OCI-LY3 (cell line): ENCODE results near the gene HYAL2.
"Not testable (repeated sequence)": the region's sequence is repeated elsewhere in the genome, so short reads cannot be mapped to it uniquely, and the experiment has no call there.

Experiments
- EZH2phosphoT487 ChIP-seq: fragments of 200-600 bp; shearing (Covaris generic); IDR thresholded peaks from 2 replicates; pipeline ENCODE4 v1.6.1; 2018; ENCODE audit warnings: antibody characterized with exemption, mixed run types, low read depth
- TF ChIP-seq, protein P1 (sequence below): fragments of 200-600, 300-600 bp; sonication (generic); IDR thresholded peaks from 2 replicates; pipeline ENCODE4 v1.5.1; 2014; ENCODE audit warnings: antibody characterized with exemption, low read length, low read depth

DNA sequence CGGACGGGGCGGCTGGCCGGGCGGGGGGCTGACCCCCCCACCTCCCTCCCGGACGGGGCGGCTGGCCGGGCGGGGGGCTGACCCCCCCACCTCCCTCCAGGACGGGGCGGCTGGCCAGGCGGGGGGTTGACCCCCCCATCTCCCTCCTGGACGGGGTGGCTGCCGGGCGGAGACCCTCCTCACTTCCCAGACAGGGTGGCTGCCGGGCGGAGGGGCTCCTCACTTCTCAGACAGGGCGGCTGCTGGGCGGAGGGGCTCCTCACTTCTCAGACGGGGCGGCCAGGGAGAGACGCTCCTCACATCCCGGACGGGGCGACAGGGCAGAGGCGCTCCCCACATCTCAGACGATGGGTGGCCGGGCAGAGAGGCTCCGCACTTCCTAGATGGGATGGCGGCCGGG lies 10.5 kb downstream of the HYAL2 start:
- TF ChIP-seq, protein P1, sequence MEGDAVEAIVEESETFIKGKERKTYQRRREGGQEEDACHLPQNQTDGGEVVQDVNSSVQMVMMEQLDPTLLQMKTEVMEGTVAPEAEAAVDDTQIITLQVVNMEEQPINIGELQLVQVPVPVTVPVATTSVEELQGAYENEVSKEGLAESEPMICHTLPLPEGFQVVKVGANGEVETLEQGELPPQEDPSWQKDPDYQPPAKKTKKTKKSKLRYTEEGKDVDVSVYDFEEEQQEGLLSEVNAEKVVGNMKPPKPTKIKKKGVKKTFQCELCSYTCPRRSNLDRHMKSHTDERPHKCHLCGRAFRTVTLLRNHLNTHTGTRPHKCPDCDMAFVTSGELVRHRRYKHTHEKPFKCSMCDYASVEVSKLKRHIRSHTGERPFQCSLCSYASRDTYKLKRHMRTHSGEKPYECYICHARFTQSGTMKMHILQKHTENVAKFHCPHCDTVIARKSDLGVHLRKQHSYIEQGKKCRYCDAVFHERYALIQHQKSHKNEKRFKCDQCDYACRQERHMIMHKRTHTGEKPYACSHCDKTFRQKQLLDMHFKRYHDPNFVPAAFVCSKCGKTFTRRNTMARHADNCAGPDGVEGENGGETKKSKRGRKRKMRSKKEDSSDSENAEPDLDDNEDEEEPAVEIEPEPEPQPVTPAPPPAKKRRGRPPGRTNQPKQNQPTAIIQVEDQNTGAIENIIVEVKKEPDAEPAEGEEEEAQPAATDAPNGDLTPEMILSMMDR = not testable (repeated sequence)
- not testable (repeated sequence) for TF ChIP-seq EZH2phosphoT487
